ENCODE measurements around the gene KCNK15.

GRCh38 chr20:44711237-44711636, 34.4 kb upstream of the KCNK15 start:
- no peak for TF ChIP-seq POLR2A (IDR thresholded peaks at IDR 0.05; ENCODE audit: low read depth, low read length)
- TF ChIP-seq POLR2AphosphoS5 (IDR thresholded peaks at IDR 0.05; ENCODE audit: low read length), result no peak
- TF ChIP-seq SUZ12 (IDR thresholded peaks at IDR 0.05; ENCODE audit: unreplicated experiment), result no peak
- no peak for TF ChIP-seq CTCF (IDR thresholded peaks at IDR 0.05 in 2 of 3, conservative IDR thresholded peaks at IDR 0.05 in 1 of 3; ENCODE audit: control insufficient read depth in 2 of 3, extremely low read depth in 1 of 3, insufficient read depth in 1 of 3, low read depth in 3 of 3, low read length in 3 of 3)
- TF ChIP-seq GABPA (IDR thresholded peaks at IDR 0.05; ENCODE audit: low read depth), result no peak
- TF ChIP-seq NR2C2 (IDR thresholded peaks at IDR 0.05; ENCODE audit: borderline replicate concordance, control insufficient read depth, insufficient read length, low read depth), result no peak
- TF ChIP-seq REST (IDR thresholded peaks at IDR 0.05; ENCODE audit: low read depth, low read length), result no peak
- TF ChIP-seq ZNF24 (IDR thresholded peaks at IDR 0.05), result no peak
- TF ChIP-seq, protein P1, sequence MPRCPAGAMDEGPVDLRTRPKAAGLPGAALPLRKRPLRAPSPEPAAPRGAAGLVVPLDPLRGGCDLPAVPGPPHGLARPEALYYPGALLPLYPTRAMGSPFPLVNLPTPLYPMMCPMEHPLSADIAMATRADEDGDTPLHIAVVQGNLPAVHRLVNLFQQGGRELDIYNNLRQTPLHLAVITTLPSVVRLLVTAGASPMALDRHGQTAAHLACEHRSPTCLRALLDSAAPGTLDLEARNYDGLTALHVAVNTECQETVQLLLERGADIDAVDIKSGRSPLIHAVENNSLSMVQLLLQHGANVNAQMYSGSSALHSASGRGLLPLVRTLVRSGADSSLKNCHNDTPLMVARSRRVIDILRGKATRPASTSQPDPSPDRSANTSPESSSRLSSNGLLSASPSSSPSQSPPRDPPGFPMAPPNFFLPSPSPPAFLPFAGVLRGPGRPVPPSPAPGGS (IDR thresholded peaks at IDR 0.05; ENCODE audit: borderline replicate concordance, insufficient read depth, low read depth, low read length, poor library complexity, severe bottlenecking), result no peak
- TF ChIP-seq, protein P2, sequence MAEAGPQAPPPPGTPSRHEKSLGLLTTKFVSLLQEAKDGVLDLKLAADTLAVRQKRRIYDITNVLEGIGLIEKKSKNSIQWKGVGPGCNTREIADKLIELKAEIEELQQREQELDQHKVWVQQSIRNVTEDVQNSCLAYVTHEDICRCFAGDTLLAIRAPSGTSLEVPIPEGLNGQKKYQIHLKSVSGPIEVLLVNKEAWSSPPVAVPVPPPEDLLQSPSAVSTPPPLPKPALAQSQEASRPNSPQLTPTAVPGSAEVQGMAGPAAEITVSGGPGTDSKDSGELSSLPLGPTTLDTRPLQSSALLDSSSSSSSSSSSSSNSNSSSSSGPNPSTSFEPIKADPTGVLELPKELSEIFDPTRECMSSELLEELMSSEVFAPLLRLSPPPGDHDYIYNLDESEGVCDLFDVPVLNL (IDR thresholded peaks at IDR 0.05; ENCODE audit: low read depth, low read length), result no peak
- no peak for TF ChIP-seq TCF12 (IDR thresholded peaks at IDR 0.05; ENCODE audit: low read depth, low read length)
